Activated CD8-positive, alpha-beta memory T cell treated with anti-CD3 and anti-CD28 coated beads, Interleukin-2, amount 50 U/mL, for 24 hours (primary cell): ENCODE results near the gene PARN.
"Not testable (repeated sequence)": the region's sequence is repeated elsewhere in the genome, so short reads cannot be mapped to it uniquely, and the experiment has no call there.

Experiments
- DNase-seq: peaks from one replicate; pipeline ENCODE4 v3.0.0-alpha.2; 2020; ENCODE audit errors: extremely low read depth

The PARN gene

GRCh38 chr16:14472357-14472756 lies 157.7 kb downstream of the PARN start:
- no peak for DNase-seq

GRCh38 chr16:14470788-14471187 lies 159.3 kb downstream of the PARN start:
- no peak for DNase-seq

DNA sequence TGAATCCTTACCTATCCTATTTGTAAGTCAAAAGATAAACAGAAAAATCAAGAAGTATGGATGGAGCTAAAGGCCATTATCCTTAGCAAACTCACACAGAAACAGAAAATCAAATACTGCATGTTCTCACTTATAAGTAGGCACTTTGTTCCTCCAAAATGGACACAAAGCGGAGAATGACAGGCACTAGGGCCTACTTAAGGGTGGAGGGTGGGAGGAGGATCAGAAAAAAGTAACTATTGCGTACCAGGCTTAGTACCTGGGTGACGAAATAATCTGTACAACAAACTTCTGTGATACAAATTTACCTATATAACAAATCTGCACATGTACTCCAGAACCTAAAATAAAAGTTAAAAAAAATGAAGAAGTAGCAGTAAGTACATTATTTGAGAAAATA lies 164.3 kb downstream of the PARN start:
- no peak for DNase-seq

DNA sequence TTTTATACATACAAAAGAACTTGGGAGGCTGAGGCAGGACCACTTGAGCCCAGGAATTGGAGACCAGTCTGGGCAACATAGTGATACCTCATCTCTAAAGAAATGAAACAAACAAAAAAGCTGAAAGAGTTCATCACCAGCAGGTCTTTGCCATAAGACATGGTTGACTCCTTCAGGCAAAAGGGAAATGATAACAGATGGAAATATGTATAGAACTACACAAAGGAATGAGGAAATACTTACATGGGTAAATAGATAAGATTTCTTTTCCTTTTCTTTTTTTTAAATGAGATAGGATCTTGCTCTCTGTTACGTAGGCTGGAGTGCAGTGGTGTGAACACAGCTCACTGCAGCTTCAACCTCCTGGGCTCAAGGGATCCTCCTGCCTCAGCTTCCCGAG lies 165.3 kb downstream of the PARN start:
- no peak for DNase-seq

GRCh38 chr16:14464192-14464591 lies 165.9 kb downstream of the PARN start:
- no peak for DNase-seq

DNA sequence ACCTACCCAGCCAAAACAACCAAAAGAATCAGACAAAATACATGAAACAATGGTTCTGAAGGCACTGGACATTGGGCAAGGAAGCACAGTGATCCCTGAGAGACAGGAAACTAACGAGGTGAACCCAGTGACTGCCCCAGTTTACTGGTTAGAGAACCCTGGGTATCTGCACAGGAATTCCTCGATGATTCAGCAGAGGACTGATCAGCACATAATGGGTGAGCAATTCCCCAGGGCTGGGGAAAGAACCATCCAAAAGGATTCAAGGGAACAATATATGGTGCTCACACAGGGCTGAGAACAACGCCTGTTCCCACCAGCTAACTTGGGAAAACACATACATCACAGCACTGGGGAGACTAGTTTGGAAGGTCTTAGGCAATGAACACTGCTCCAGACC lies 167.2 kb downstream of the PARN start:
- DNase-seq: no peak

DNA sequence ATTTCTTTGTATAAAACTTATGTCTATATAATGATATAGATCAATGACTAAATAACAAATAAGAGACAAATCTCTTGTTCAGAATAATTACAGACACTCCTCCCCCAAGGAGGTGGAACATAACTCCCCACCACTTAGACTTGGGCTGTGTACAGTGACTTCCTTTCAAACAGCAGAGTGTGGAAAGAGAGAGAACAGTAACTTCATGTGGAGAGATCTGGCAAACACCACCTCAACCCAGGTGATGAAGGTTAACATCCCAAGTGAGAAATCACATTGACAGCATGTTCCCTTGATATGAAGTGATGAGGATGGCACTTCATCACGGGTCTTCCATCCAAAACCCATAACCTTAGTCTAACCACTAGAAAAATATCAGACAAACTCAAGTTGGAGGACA lies 169.3 kb downstream of the PARN start:
- DNase-seq: no peak

DNA sequence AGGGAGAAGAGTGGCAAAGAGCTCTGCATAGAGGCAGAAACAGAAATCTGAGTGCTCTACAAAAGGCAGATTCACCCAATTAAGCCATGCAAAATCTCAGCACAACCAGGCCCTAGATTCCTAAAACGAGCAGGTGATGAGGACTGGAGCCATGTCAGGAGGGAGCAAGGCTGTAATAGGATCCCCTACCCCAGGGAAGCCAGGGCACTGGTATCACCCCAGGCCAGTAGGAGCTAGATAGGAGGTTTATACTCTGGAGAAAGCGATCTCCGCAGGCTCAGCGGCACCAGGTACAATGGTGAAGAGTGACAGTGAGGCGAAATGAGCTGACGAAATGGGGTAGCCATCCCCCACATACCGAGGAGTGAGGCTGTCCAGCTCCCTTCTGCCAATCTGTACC lies 171.5 kb downstream of the PARN start:
- DNase-seq: no peak

DNA sequence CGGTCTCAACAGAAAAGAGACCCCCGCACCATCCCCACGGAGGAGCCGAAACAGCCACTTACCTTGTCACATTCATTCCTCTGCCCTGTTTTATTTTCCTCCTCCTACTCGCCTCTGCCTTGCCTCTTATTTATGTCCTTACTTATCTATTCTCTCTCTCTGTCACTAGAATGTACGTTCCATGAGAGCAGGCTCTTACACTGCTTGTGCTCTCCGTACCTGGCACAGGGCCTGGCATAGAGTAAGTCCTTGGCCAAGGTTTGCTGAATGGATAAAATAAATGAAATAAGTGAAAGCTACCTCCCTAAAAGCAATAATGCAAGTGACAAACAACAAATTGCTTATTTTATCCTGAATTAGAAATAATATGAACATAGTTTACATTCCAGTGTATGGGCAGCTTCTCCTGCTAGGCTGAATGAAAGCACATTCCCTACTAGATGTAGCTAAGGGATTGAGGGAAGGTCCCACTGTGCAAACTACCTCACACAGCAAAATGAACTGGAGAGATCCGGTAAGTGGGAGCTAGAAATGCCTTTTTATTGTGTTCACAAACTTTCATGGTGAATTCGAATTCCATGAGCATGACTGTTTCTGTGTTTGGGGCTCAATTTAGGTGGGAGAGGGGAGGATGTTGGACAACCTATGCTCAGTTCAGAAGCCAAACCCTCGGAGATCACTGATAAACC lies 173.1 kb downstream of the PARN start:
- no peak for DNase-seq

DNA sequence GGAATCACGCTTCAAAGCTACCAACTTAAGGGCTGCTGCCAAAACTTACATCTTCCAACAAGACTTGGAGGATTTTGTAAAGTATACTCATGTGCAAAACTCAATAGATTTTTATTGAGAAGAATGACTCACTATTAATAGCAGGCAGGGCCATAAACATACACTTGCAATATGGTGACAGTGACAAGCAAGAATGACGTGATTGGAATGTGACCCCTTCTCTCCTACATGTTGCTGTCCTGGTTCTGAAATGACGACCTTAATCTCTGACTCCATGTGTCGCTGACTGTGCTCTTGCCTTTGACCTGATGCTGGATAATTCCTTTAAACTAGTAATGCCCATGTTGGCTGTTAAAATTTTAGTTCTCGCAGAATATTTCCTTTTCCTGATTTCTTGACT lies 174.5 kb downstream of the PARN start:
- no peak for DNase-seq

DNA sequence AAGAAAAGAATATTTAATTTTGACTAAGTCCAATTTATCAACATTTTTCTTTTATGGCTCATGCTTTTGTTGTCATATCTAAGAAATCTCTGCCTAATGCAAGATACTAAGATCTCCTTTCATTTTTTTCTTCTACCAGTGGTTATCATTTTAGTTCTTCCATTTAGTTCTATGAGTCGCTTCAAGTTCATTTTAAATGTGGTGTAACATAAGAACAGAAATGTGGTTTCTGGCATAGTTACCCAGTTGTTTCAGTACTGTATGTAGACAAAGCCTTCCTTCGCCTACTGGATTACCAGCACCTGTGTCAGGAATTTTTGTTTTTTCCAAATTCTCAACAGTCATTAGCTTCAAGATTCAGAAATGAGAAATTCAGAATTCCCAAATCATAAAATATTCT lies 175.7 kb downstream of the PARN start:
- no peak for DNase-seq

GRCh38 chr16:14452066-14452465 lies 178.0 kb downstream of the PARN start:
- no peak for DNase-seq

DNA sequence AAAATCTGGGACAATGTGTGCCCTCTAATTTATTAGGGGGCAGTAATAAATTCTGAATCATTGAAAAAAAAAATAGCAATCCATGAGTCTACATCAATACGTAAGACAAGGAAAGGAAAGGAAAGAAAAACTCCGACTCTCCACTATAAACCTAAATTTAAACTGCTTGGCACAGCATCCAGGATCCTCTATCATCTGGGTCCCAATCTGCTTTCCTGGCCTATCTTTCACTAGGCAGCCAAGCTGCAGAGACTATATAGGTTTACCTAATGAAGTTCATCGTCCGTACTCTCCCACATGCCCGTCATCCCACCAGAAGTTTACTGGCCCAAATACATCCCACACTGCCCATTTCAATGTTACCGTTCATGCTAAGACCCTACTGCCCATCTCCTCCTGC lies 179.2 kb downstream of the PARN start:
- no peak for DNase-seq

DNA sequence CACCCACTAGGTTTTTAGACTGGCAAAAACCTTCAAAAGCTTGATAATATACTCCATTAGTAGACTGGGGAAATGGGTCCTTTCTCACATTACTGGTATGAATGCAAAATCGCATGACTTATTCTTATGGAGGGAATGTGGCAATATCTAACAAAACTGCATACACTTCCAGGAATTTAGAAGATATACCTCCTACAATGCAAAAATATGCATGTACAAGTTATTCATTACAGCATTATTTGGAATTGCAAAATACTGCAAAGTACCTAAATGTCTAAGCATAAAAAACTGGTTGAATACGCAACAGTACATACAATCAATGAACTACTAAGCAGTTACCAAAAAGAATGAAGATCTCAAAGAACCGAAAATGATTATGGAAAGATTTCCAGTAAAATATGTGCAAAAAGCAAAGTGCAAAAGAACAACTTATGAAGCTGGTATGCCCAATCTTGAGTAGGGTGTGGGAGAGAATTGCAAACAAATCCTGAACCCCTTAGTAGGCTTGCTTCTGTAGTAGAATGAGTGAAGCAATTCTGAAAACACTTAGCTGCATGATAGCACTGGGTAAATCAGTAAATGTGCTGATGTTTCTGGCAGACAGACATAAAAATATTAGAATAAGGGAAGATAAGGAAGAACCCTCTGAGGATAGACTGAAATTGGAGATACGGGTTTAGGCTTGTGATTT lies 180.1 kb downstream of the PARN start:
- DNase-seq: no peak

DNA sequence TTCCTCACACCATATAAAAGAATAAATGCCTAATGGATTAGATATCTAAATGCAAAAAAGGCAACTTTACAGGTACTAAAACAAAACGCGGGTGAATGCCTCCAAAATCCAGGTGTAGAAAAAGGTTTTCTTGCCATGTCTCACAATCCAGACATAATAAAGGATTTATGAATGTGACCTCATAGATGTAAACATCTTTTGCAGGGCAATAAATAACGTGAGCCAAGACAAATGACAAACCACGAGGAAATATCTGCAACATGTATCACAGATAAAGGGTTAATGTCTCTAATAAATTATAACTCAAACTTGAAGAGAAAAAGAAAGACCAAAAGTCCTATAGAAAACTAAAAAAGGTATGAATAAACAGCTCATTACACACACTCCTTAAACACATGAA lies 180.7 kb downstream of the PARN start:
- no peak for DNase-seq

DNA sequence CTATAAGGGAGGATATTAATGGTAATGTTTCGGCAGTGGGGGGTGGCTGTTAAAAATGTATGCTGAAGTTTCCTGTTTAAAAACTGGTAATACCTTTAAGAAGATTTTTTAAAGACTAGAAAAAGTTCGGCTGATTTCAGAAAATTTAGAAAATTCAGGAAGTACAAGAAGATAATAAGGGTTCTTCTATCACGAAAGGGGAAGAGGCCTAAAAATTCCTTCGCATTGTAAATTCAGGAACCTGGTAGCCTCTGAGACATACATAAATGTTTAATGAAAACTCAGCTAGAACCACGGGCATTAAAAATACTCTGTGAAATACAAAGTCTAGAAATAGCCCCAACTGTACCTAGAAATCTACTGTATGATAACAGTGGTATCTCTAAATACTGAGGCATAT lies 181.2 kb downstream of the PARN start:
- no peak for DNase-seq

DNA sequence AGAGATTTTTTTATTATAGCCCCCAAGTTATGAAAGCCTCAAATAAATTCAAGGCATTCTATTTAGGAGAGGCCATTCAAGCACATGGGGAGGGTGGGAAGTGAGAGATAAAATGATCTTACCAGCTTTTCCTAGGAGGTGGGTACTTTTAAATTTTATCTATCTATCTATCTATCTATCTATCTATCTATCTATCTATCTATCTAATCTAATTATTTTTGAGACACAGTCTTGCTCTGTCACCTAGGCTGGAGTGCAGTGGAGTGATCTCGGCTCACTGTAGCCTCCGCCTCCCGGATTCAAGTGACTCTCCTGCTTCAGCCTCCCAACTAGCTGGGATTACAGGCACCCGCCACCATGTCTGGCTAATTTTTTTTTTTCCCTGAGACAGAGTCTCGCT lies 182.3 kb downstream of the PARN start:
- no peak for DNase-seq

DNA sequence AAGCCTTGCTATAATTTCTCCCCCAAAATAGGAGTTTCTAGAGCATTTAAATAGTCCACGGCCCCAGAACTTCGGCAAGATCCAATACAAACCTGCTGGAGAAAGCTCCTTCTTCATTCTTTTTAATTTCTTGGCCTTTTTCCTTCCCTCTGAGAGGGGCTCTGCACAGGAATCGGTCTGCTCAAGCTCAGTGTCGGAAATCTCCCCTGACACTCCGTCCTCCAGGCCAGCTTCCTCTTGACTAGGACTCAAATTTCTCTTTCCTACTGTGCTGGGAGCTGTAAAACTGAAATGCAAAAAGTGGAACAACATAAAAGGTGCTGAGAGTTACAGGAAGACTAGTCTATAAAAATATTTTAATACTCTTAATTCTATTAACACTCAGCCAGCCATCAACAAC lies 183.3 kb downstream of the PARN start:
- no peak for DNase-seq

GRCh38 chr16:14445937-14446715 lies 183.9 kb downstream of the PARN start:
- DNase-seq: no peak

GRCh38 chr16:14444979-14445810 lies 184.9 kb downstream of the PARN start:
- DNase-seq: no peak

DNA sequence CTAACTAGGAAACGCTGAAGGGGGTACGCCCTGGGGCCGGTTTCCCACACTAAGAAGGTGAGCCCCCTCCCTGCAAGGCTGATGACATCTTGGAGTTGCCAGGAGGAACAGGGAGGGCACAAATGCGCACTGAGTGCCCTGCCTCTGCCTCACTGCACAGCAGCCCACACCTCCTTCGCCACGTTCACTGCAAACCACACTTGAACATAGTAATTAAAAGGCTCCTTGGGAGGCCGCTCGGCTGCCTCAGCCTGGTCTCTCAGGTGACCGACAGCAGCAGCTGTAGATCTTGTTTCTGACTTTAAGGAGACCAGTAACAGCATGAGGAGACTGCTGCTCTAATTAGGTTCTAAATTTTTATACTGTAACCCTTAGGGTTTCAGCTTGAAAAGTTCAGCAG lies 188.5 kb downstream of the PARN start:
- DNase-seq: not testable (repeated sequence)

DNA sequence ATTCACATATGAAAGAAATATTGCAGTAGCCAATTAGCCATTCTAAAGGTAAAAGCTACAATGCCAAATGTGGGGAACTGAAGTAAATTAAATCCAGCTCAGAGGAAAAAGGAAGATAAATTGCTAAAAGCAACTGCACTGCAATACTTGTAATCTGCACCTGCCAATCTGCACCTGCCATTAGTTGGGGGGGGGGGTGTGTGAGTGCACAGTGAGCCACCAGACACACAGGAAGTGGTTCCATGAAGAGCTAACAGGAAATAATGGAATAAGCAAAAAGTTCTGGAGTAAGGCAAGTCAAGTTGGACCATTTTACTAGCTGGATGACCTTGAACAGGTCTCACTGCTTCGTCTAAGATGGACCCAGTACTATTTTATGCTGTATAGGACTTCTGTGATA lies 191.8 kb downstream of the PARN start:
- no peak for DNase-seq
